GM12878 (cell line): Measurements from ENCODE around the gene SCAANT1. TPM values are rescaled to one million over a fixed set of nuclear protein-coding genes. Genes with fewer than 3 reads are reported as not detected.

Source experiments
- ATAC-seq: fragments of 200-7000 bp; cut with Tn5 transposase; 3 replicates; pipeline ENCODE4 v1.9.1; 2020; ENCODE audit warnings: mild to moderate bottlenecking, moderate library complexity
- BruUV-seq: library from RNA; stranded (reverse); fragments of 400-500 nt; replicated peaks from 2 replicates; lab custom pipeline; 2021; lab: Mats Ljungman, UMichigan
- CTCF ChIA-PET: fragments of 300-600 bp; sonication (Branson Sonifier 250); formaldehyde crosslinking; extraction: SDS; loops from one replicate; lab custom pipeline; 2021; ENCODE audit warnings: inconsistent platforms; lab: Yijun Ruan, JAX
- POLR2A ChIA-PET: fragments of 350-600 bp; formaldehyde crosslinking; extraction: SDS; loops from one replicate; lab custom pipeline; 2021; ENCODE audit warnings: inconsistent platforms; lab: Charles Lee
- RAD21 ChIA-PET: fragments of 300-600 bp; sonication (Branson Sonifier 250); formaldehyde crosslinking; loops from one replicate; lab custom pipeline; 2023; ENCODE audit warnings: antibody characterized with exemption; ENCODE audit not compliant: unreplicated experiment; lab: Charles Lee
- SMC1A ChIA-PET: fragments of 300-600 bp; sonication (Branson Sonifier 250); formaldehyde crosslinking; loops from one replicate; lab custom pipeline; 2023; ENCODE audit not compliant: unreplicated experiment, uncharacterized antibody; lab: Charles Lee
- DNase-seq: peaks from one replicate; pipeline ENCODE4 v3.0.0-alpha.2; 2011; ENCODE audit warnings: low read depth, low spot score
- FAIRE-seq: peaks from 3 replicates; lab custom pipeline; 2011; peaks lifted over from hg19 to GRCh38; lab: Jason Lieb, UNC
- H2AFZ ChIP-seq: 2 replicates; pipeline ENCODE4 v1.6.0; 2011; ENCODE audit warnings: low read depth, low read length, control low read depth; ENCODE audit not compliant: control insufficient read depth
- H3K27ac ChIP-seq: 2 replicates; pipeline ENCODE4 v1.5.1; 2011; ENCODE audit warnings: control low read depth; ENCODE audit not compliant: control insufficient read depth, insufficient read depth
- H3K27me3 ChIP-seq, 2 experiments: replicated peaks in 1 of 2; 2 replicates each; pipeline versions ENCODE4 v1.6.0 to v1.6.1; 2011; ENCODE audit warnings: low read length in 1 of 2; ENCODE audit not compliant: control insufficient read depth in 2 of 2, insufficient read depth in 2 of 2
- H3K36me3 ChIP-seq, 2 experiments: 2 replicates each; pipeline ENCODE4 v1.5.1; 2011; ENCODE audit warnings: low read length in 1 of 2; ENCODE audit not compliant: control insufficient read depth in 2 of 2, insufficient read depth in 2 of 2
- H3K4me1 ChIP-seq: 2 replicates; pipeline ENCODE4 v1.6.1; 2011; ENCODE audit warnings: mild to moderate bottlenecking, low read length, moderate library complexity, mixed read lengths; ENCODE audit not compliant: control insufficient read depth, insufficient read depth
- H3K4me2 ChIP-seq: 2 replicates; pipeline ENCODE4 v1.6.0; 2011; ENCODE audit warnings: control low read depth; ENCODE audit not compliant: control insufficient read depth, insufficient read depth
- H3K4me3 ChIP-seq: fragments of 200-600 bp; sonication (generic); 2 replicates; pipeline ENCODE4 v1.5.1; 2016
- H3K79me2 ChIP-seq: 2 replicates; pipeline ENCODE4 v1.6.0; 2011; ENCODE audit warnings: low read length; ENCODE audit not compliant: control insufficient read depth, insufficient read depth
- H3K9ac ChIP-seq: 2 replicates; pipeline ENCODE4 v1.8.0; 2011; ENCODE audit warnings: low read length, control low read depth, mixed read lengths; ENCODE audit not compliant: control insufficient read depth, insufficient read depth
- H3K9me3 ChIP-seq: replicated peaks from 3 replicates; pipeline ENCODE4 v1.5.1; 2011; ENCODE audit warnings: mild to moderate bottlenecking, low read length; ENCODE audit not compliant: control insufficient read depth, insufficient read depth
- H4K20me1 ChIP-seq: 2 replicates; pipeline ENCODE4 v1.6.0; 2011; ENCODE audit not compliant: control insufficient read depth, insufficient read depth
- CHD1 ChIP-seq: IDR thresholded peaks from 2 replicates; pipeline ENCODE4 v1.6.1; 2012; ENCODE audit warnings: low read depth, low read length, improper control_type of control experiment
- CREB1 ChIP-seq: IDR thresholded peaks from 2 replicates; pipeline ENCODE4 v1.6.1; 2012; ENCODE audit warnings: low read depth, mild to moderate bottlenecking, inconsistent platforms
- EGR1 ChIP-seq, 2 experiments: IDR thresholded peaks; 1 replicate in 1 of 2; 2 replicates in 1 of 2; pipeline ENCODE4 v1.6.1; 2011 to 2012; ENCODE audit warnings: low read depth in 2 of 2, low read length in 2 of 2, borderline replicate concordance in 1 of 2, mild to moderate bottlenecking in 1 of 2, moderate library complexity in 1 of 2
- EZH2 ChIP-seq: IDR thresholded peaks from 2 replicates; pipeline ENCODE4 v1.6.1; 2012; ENCODE audit warnings: low read depth, mild to moderate bottlenecking, control low read depth, inconsistent platforms, low read length, borderline replicate concordance; ENCODE audit not compliant: control insufficient read depth
- HDAC6 ChIP-seq: fragments of 200-600 bp; sonication (generic); IDR thresholded peaks from one replicate; pipeline ENCODE4 v1.8.0; 2017; ENCODE audit warnings: antibody characterized with exemption; ENCODE audit not compliant: unreplicated experiment
- HDGF ChIP-seq: fragments of 450-650 bp; IDR thresholded peaks from 2 replicates; pipeline ENCODE4 v1.6.1; 2016; ENCODE audit warnings: antibody characterized with exemption
- JUNB ChIP-seq: IDR thresholded peaks from 2 replicates; pipeline ENCODE4 v1.6.1; 2016; ENCODE audit warnings: antibody characterized with exemption, mild to moderate bottlenecking
- MXI1 ChIP-seq: fragments of 150-350 bp; IDR thresholded peaks from 2 replicates; pipeline ENCODE4 v1.6.1; 2011; ENCODE audit warnings: low read depth, mild to moderate bottlenecking, inconsistent platforms, low read length, improper control_type of control experiment
- NR2C2 ChIP-seq: IDR thresholded peaks from 2 replicates; pipeline ENCODE4 v1.6.1; 2011; ENCODE audit warnings: borderline replicate concordance, low read depth; ENCODE audit not compliant: control insufficient read depth, insufficient read length
- POLR2AphosphoS2 ChIP-seq: IDR thresholded peaks from 2 replicates; pipeline ENCODE4 v1.6.1; 2011; ENCODE audit warnings: low read depth, mild to moderate bottlenecking, low read length, improper control_type of control experiment, moderate library complexity
- RAD21 ChIP-seq: IDR thresholded peaks from 2 replicates; pipeline ENCODE4 v1.6.1; 2011; ENCODE audit warnings: mild to moderate bottlenecking, low read depth, low read length, moderate library complexity; ENCODE audit not compliant: insufficient read depth
- RUNX3 ChIP-seq: IDR thresholded peaks from 2 replicates; pipeline ENCODE4 v1.6.1; 2012; ENCODE audit warnings: low read length, inconsistent platforms
- SMARCA5 ChIP-seq: fragments of 450-650 bp; IDR thresholded peaks from 2 replicates; pipeline ENCODE4 v1.6.1; 2017; ENCODE audit warnings: mild to moderate bottlenecking
- SRF ChIP-seq, 2 experiments: IDR thresholded peaks; 2 replicates each; pipeline ENCODE4 v1.6.1; 2011; ENCODE audit warnings: low read depth in 2 of 2, low read length in 2 of 2, mild to moderate bottlenecking in 1 of 2, moderate library complexity in 1 of 2
- SUZ12 ChIP-seq: fragments of 200-600 bp; sonication (generic); IDR thresholded peaks from one replicate; pipeline ENCODE4 v1.6.1; 2018; ENCODE audit warnings: antibody characterized with exemption, mild to moderate bottlenecking; ENCODE audit not compliant: unreplicated experiment
- TAF1 ChIP-seq: IDR thresholded peaks from 2 replicates; pipeline ENCODE4 v1.6.1; 2011; ENCODE audit warnings: mild to moderate bottlenecking, low read depth, low read length, borderline replicate concordance
- TBL1XR1 ChIP-seq: IDR thresholded peaks from 2 replicates; pipeline ENCODE4 v1.6.1; 2012; ENCODE audit warnings: low read depth, low read length, improper control_type of control experiment
- ZNF24 ChIP-seq: fragments of 450-650 bp; IDR thresholded peaks from 2 replicates; pipeline ENCODE4 v1.6.1; 2017; ENCODE audit warnings: antibody characterized with exemption, mild to moderate bottlenecking
- WGBS: methylation state at CpG from one replicate; pipeline ENCODE4 v1.1.6; 2016; ENCODE audit warnings: low lambda C conversion rate; ENCODE audit not compliant: insufficient replicate concordance, insufficient coverage; ENCODE audit errors: missing lambda C conversion rate; 5-methylcytosine and 5-hydroxymethylcytosine counted together
- in situ Hi-C: fragments of 300-500 bp; cut with MboI; formaldehyde crosslinking; loops from 9 replicates; pipeline ENCODE4 v1.14.3; 2018; ENCODE audit warnings: mixed read lengths
- intact Hi-C: fragments of 100-400 bp; cut with micrococcal nuclease; formaldehyde crosslinking; loops from one replicate; pipeline ENCODE4 v1.14.2; 2022; ENCODE audit not compliant: unreplicated experiment
- polyA plus RNA-seq, 11 experiments: library from polyadenylated mRNA; depleted of rRNA in 4 of 11; unstranded in 6 of 11; stranded (reverse) in 5 of 11; fragments of >200 nt; fragmentation: Nextera tagmentation in 4 of 11; fragmentation: Illumina TruSeq in 1 of 11; extraction: Ambion mirVana in 4 of 11; extraction: Trizol in 1 of 11; gene quantifications; 1 replicate in 1 of 11; 2 replicates in 10 of 11; pipeline versions ENCODE4 v1.2.1 to v1.2.3, GENCODE V29; 2011 to 2016; ENCODE audit warnings: inconsistent platforms in 2 of 11, missing spikeins in 2 of 11, low read depth in 1 of 11
- total RNA-seq, 4 experiments: library from RNA; depleted of rRNA in 3 of 4; stranded (reverse); fragments of >200 nt in 3 of 4; fragmentation: Illumina TruSeq in 1 of 4; extraction: Trizol in 1 of 4; gene quantifications; 2 replicates each; pipeline versions ENCODE4 v1.2.1 to v1.2.3, GENCODE V29; 2013 to 2021
- TF ChIP-seq, protein P1 (sequence below): fragments of 450-650 bp; IDR thresholded peaks from 2 replicates; pipeline ENCODE4 v1.6.1; 2017; ENCODE audit warnings: low read depth, mild to moderate bottlenecking, moderate library complexity

SCAANT1 gene
- total and polyA plus RNA-seq, 10 of the 15 experiments (the other 5 are each of a cell fraction or from before 2014, with no cell fraction given) = 0.60 to 1.7 (median 0.95) TPM; not detected in 6

DNA sequence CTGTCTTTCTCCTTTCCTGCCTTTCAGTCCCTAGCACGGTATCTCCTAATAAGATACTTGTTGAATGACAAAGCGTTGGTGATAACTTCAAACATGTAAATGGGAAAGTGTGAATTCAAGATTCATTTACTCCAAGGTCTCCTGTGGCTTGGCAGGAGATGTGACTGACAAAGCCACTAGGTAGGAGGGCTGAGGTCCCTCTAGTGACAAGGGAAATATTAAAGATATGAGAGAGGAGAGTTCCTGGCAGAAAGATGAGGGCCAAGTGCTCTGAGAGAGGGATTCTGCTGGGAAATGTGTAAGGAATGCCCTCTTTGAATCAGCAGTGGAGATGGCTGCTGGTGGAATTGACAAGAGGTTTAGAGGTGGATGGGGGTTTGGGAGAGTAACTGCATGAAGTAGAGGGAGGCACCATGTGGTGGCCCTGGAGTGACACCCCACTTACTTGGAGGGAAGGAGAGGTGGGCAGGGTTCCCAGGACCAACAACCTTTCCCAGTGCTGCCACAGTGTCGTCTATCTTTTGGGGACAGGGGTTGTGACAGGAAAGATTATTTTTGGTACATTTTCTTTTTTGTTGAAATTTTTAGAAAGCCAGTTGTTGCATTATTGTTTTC, 43.0 kb upstream of the SCAANT1 start:
- FAIRE-seq (no peak), DNase-seq (no peak), ATAC-seq (no peak)
- H4K20me1 ChIP-seq = no peaks in the 10 kb centered on the region
- no peak overlapping the region for H3K9ac ChIP-seq
- RAD21 ChIA-PET = no interaction called here
- H3K27me3 ChIP-seq = no peaks in the 10 kb centered on the region
- no peak overlapping the region for H3K27ac ChIP-seq
- in situ Hi-C loops = no loop called here
- no peak overlapping the region for H3K4me3 ChIP-seq
- H3K9me3 ChIP-seq = no peaks in the 10 kb centered on the region
- SMC1A ChIA-PET = interaction anchor here (1.2 to 1.7 kb wide), 3 partner anchors 13 to 53 kb away, joined by 3 to 5 read pairs (median 4); no protein-coding TSS in a partner anchor
- H3K4me1 ChIP-seq = peaks cover 10% of the 10 kb centered on the region; the same call in 1 of the 2 replicates
- H3K79me2 ChIP-seq = peaks cover 6% of the 10 kb centered on the region
- CTCF ChIA-PET = interaction anchor here (1.7 kb wide), 1 partner anchor 36 kb away, joined by 4 read pairs; no protein-coding TSS in a partner anchor
- POLR2A ChIA-PET = interaction anchor here (0.6 to 0.7 kb wide), 2 partner anchors 53 to 78 kb away, joined by 3 to 7 read pairs; no protein-coding TSS in a partner anchor
- H3K4me2 ChIP-seq = no peak overlapping the region
- intact Hi-C loops = no loop called here
- TF ChIP-seq CHD1 = no peak
- no peak for TF ChIP-seq SRF (IDR thresholded peaks at IDR 0.05; ENCODE audit: low read depth in 2 of 2, low read length in 2 of 2)
- TF ChIP-seq TAF1 = no peak
- TF ChIP-seq ZNF24 = no peak
- TF ChIP-seq SUZ12 = no peak
- no peak for TF ChIP-seq EZH2
- no peak for TF ChIP-seq MXI1
- TF ChIP-seq JUNB = no peak
- no peak for TF ChIP-seq EGR1 (IDR thresholded peaks at IDR 0.05; ENCODE audit: borderline replicate concordance in 1 of 2, low read depth in 2 of 2, low read length in 2 of 2)
- no peak for TF ChIP-seq TBL1XR1
- no peak for TF ChIP-seq SMARCA5
- TF ChIP-seq POLR2AphosphoS2 = no peak
- no peak for TF ChIP-seq HDGF
- no peak for TF ChIP-seq CREB1
- TF ChIP-seq NR2C2 = no peak
- no peak for TF ChIP-seq RAD21
- TF ChIP-seq, protein P1, sequence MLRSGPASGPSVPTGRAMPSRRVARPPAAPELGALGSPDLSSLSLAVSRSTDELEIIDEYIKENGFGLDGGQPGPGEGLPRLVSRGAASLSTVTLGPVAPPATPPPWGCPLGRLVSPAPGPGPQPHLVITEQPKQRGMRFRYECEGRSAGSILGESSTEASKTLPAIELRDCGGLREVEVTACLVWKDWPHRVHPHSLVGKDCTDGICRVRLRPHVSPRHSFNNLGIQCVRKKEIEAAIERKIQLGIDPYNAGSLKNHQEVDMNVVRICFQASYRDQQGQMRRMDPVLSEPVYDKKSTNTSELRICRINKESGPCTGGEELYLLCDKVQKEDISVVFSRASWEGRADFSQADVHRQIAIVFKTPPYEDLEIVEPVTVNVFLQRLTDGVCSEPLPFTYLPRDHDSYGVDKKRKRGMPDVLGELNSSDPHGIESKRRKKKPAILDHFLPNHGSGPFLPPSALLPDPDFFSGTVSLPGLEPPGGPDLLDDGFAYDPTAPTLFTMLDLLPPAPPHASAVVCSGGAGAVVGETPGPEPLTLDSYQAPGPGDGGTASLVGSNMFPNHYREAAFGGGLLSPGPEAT = no peak
- no peak for TF ChIP-seq HDAC6
- TF ChIP-seq RUNX3 = no peak
- TF ChIP-seq, all 136 proteins: peak for 0
- WGBS = 79% methylated on average over 3 of the region's 3 CpGs
- no TSS peak for BruUV-seq
- Histone ChIP-seq H2AFZ (no peak overlapping the region), H3K36me3 (peaks cover 3 to 9% of the 10 kb centered on the region in 2 experiments)
